GM18502 (cell line): ENCODE measurements around the gene CCM2.

ENCODE experiments used
- ATAC-seq: cut with Tn5 transposase; IDR thresholded peaks from one replicate; pipeline ENCODE4 v1.9.1; 2021; ENCODE audit warnings: mild to moderate bottlenecking; ENCODE audit not compliant: unreplicated experiment, poor library complexity

CCM2 gene

DNA sequence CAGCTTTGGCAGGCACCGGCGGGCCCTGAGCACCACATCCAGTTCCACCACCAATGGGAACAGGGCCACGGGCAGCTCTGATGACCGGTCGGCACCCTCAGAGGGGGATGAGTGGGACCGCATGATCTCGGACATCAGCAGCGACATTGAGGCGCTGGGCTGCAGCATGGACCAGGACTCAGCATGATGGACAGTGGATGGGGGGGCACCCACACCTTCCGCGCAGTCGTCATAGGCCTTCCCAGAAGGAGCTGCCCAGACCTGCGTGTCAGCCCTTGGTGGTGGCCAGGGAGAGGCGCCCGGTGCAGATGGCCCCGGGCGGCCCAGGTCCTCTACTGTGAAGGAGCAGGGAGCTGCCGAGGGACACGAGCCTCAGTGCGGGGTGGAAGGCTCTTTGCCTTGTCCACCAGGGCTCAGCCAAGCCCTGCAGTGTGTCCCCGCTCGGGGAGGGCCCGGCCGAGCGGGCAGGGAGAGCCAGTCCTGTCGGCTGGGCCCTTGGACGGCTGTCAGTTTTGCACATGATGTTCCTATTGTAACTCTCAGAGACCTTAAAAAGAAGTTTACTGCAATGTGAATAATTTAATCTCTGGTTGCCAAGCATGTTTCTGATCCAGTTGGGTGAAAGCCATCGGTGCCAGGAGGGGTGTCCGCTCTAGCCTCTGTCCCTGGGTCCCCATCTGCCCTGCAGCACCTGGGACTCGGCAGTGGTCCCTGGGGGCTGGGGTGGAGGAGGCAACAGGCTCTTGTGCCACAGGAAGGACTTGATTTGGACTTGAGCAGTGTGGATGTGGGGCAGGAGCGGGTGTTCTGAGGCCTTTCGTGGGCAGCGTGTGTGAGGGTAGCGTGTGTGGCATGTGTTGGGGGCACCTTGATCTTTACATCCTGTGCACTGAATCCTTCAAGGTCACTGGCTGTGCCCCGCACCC, 76.1 kb downstream of the CCM2 start:
- no peak for ATAC-seq

DNA sequence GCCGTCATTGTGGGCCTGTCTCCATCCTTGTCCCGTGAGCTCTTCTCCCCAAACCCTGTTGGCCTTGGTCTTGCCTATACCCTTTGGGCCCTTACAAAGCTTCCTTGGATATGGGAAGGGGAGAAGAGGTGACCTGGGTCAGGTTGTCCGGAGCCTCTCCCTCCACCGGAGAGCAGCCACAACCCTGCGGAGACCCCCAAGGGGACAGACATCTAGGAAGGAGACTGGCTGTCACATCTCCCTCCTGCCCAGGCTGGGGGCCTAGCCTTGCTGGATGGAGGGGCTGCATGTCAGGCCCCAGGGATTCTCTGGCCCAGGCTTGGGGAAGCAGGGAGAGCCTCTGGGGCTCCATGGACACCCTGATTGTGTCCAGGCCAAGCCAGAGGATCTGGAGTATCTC, 76.9 kb downstream of the CCM2 start:
- ATAC-seq: no peak

DNA sequence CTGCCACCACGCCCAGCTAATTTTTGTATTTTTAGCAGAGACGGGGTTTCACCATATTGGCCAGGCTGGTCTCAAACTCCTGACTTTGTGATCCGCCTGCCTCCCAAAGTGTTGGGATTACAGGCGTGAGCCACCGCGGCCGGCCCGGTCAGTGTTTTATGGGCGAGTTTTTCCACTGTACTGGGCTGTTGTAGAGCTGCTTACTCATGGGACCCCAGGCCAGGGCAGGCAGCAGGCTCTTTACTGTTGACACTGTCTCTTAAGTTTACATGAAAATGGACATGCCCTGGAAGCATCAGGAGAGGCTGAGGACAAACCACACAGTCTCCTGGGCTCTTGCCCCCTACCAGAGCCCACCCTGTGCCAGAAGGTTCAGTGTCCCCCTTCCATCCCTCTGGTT, 77.6 kb downstream of the CCM2 start:
- no peak for ATAC-seq

DNA sequence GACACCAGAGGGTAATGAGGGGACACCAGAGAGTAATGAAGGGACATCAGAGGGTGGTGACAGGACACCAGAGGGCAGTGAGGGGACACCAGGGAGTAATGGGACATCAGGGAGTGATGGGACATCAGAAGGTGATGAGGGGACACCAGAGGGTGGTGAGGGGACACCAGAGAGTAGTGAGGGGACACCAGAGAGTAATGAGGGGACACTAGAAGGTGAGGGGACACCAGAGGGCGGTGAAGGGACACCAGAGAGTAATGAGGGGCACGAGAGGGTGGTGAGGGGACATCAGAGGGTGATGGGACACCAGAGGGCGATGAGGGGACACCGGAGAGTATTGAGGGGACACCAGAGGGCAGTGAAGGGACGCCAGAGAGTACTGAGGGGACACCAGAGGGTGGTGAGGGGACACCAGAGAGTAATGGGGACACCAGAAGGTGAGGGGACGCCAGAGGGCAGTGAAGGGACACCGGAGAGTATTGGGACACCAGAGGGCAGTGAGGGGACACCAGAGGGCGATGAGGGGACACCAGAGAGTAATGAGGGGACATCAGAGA, 78.2 kb downstream of the CCM2 start:
- no peak for ATAC-seq

DNA sequence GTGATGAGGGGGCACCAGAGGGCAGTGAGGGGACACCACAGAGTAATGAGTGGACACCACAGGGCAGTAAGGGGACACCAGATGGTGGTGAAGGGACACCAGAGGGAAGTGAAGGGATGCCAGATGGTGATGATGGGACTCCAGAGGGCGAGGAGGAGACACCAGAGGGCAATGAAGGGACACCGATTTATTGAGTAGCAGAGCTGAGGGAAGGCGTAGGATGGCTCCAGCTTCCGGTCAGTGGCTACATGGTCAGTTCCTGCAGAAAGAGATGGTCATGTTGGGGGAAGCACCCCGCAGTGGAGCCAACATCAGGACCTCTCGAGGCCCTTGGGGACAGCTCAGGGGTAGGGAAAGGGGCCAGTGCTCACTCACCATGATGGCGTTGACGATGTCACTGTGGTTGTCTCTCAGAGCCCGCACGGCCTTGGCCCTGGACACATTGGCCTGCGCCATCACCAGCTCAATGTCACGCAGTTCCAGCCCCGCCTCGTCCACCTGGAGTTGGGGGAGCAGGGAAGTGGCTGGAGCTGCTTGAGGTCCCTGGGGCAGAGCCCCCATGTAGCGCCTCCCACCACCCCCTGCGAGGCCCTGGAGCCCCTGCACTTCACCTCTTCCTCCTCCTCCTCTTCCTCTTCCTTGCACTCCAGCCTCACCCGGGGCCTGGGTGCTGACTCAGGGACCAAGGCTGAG, 80.4 kb downstream of the CCM2 start:
- no peak for ATAC-seq

DNA sequence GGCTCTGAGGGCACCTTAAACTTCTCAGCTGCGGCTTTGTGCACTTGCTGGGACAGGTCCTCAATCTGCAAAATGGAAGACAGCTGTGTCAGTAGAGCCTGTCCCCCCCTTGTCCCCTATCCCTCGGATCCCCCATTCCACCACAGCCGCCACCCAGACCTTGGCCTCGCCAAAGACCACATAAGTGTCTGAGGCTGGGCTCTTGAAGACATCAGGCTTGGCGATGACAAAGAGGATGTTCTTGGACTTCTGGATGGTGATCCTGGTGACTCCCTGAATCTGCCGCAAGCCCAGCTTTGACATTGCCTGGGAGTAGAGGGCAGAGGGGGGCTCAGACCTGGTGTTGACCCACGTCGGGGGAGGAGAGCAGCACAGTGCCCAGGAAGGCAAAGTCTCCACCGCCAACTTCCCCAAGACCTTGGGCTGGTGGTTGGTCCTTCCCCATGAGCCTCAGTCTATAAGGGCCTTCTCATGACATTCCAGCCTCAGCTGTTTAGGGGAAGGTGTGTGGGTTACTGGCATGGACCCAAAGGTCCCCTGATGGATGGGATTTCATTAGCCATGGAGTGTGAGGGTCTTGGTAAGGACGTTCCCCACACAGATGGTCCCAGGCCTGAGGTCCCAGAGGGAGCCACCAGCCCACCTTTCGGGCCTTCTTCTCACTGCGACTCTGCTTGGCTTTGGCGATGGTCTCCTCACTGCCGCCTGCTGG, 81.1 kb downstream of the CCM2 start:
- ATAC-seq: no peak

DNA sequence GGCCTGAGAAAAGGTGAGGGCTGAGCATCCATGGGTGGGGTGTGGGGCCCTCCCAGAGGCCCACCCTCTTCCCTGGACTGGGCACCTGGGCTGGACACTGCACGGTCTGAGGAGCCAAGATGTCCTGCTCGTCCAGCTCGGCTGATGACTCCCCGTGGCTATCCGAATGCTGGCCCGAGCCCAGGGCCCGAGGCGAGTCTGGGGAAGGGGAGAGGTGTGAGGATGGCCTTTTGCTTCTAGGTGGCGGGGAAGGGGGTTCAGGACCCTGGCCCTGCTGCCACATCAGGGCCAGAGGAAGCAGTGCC, 81.6 kb downstream of the CCM2 start:
- ATAC-seq: no peak

DNA sequence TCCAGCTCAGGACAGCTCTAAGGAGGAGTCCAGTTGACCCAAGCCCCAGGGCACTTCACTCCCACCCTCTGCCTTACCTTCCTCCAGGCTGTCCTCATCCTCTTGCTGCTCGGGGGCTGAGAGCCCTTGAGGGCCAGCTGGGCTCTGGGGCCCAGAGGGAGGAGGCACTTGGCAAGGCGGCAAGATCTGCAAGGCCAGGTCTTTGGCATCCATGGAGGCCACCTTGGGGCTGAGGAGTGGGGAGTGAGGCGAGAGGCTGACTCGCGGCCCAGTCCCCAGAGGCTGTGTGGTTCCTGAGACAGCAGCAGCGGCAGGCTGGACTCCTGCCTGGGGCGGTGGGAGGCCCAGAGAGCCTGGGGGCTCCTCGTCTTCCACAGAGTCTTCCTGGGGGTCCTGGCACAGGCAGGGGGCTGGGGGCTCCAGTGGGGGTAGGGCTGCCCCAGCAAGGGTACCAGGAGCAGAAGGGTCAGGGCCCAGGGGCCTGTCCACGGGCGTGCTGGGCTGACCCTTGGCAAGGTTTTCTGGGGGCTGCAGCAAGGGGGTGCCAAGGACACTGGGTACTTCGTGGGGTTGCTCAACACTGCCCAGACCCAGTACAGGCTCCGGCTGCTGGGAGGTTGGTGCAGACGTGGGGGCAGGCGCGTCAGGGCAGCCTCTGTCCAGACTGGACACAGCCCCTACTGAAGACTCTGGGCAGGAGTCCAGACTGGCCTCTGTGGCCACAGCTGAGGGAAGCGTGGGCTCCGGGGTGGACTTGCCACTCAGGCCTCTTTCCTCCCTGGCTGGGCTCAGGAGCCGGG, 82.2 kb downstream of the CCM2 start:
- ATAC-seq: no peak

DNA sequence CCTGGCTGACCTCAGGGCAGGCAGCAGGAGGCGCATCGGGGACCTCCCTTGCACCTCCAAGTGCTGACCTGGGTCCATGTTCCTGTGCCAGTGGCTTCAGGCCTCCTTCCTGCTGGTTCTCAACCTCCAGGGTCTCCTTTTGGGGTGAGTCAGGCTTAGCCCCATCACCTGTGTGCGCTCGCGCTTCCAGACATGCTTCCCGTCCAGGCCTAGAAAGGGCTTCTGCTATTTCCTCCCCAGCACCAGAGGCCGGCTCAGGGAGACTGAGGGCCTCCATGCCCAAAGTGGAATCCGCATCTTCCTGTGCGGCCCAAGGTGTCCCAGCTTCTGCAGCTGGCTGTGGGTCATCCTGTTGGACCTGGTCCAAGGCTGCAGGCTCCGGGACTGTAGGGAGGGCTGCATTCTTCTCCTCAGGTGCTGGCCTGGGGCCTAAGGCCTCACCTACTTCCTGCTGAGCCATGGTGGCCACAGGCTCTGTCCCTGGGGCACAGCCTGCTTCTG, 82.9 kb downstream of the CCM2 start:
- ATAC-seq: no peak

DNA sequence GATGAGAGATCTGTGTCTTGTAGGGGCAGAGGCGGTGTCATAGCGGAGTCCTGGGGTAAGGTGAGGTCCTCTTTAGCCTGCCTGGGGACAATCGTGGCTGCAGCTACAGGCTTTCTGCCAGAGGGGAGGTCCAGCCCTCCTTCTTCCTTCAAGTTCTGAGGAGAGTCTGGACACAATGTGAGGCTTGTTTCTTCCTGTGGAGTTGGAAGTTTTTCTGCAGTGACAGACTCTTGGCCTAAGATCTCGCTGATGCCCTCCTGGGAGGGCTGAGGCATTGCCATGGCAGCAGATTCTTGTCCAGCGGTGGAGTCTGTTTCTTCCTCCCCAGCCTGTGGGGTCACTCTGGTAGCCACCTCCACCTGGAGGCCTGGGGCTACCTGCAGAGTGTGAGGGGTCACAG, 84.3 kb downstream of the CCM2 start:
- no peak for ATAC-seq

DNA sequence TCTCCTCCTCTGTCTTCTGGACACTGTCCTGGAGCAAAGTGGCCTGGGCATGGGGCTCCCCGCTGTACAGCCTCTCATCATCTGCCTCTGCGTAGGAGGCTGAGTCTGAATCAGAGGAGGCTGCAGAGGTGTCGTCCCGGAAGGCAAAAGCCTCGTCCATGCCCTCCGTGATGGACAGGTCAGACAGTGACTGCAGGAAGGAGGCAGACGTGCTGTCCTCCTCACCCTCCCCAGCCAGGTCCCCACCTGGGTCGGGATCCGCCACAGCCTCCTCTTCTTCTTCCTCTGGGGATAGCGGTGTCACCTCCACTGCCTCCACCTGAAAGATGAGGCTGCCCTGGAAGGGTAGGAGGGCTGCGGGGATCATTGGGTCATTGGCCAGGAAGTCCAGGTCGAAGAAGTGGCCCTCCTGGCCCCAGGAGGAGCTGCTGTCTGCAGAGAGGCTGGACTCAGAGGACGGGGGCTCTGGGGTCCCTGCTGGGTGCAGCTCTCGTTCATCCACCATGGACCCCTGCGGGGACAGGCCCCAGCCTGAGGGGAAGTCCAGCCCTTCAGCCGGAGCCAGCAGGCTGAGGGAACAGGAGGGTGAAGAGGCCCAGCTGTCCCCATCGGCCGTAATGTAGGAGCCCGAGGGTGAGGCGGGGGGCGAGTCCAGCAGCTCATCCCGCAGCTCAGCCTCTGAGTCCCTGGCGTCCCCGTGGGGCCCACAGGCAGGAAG, 85.1 kb downstream of the CCM2 start:
- ATAC-seq: no peak

DNA sequence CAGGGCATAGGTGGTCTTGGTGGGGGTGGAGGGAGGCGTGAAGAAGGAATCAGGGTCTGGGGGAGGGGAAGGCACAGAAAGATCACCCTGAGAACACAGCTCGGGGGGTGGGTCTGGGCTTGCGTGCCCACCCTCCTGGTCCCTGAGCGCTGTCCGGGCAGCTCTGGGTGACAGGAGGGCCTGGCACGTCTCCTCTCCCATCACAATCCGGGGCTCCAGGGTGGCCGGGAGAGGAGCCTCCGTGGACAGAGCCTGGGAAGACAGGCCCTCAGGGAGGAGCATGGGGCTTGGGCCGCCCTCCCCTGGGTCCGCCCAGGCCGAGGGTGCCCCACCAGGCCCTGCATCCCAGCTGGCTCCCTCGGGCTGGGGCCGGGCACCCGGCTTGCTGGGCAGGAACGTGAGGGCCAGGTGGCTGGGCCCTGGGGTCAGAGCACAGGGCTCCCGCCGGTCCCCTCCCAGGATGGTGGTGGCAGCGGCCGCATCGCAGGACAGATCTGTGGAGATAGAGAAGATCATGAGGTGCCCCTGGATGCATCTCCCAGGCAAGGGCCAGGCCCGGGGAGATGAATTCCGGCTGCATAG, 85.7 kb downstream of the CCM2 start:
- no peak for ATAC-seq

DNA sequence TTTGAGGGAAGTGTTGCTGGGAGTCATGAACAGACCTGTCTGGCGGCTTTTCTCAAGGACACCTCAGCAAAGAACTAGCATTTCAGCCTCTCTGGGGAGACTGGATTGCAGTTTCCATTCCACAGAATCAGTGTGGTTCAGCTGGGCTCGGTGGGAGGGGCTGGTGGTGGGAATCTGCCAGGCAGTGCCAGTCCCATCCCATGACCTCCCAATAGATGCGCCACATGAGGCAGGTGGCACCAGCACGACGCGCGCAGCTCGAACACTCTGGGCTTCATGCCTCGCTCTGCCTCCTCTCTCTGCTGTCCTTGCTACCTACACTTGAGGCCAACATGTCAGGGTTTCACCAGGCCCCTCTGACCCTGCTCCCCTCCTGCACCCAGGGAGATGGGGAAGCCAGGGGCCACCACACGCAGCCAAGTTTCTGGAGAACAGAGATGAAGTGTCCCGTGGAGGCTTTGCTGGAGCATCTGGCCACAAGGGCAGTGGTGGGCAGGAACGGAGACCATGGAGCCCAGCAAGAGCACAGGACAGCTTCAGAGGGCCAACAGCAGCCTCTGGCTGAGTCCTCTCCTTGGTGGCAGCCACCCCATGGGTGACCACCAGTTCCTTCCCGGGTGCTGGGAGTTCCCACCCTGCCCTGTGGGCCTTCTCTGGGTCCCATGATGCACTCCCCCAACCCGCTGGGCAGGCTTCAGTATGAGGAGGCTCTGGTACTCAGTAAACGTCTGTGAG, 86.5 kb downstream of the CCM2 start:
- ATAC-seq: no peak

DNA sequence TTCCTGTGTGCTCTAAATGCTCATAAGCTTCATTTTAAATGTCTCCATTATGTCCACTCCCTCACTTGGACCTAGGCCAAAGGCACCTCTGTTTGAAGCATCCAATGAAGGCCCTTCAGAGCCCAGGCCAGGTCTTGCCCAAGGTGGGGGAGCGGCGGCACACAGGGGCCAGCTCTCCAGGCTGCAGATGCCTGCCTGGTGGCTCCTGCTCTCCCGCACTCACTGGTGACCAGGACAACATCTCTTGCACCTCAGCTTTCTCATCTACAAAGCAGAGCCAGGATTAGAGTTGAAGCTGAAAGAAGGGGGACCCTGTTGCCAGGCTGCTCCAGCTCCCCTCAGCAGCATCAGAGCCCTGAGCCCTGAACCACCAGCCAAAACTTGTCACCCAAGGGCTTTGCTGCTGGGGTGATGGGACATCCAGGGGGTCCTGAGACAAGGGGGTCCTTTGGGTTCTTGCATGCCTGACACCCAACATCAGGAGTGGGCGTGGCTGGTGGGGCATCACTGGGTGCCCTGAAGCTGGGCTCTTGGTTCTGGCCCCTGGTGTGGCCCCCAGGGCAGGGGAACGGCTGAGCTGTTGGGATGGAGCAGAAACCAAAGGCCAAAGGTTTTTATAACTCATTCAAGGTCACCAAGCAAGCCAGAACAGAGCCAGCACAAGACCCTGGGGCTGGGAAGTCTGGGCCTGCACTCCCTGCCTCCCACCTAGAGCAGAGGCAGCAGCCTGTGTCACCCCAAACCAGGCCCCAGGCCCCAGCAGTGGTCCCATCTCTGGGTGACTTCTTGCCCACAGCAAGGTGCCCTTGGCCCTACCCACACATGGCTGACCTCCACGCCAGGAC, 87.5 kb downstream of the CCM2 start:
- ATAC-seq: no peak

DNA sequence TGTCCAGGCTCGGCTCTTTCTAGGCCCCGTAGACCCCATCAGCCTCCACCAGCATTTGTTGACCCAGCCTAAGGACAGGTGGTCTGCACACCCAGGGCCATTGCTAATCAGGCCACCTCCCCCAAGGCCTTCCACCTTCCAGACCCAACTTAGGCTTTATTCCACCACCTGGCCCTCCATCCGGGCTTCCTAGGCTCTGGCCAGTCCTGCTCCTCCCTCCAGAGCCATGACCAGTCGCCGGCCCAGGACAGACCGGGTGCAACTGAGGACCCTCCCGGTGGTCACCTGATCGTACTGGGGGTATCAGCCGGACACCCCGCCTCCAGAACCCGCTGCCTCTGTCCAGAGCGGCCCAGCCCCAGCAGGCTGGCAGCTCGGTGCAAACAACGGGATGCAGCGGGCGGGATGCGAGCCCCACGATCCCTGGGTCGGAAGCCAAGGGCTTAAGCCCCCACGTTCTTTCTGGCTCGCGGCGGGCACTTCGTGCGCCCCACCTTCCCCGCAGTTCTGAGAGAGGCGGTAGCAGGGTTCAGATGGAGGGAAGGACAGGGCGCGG, 88.2 kb downstream of the CCM2 start:
- ATAC-seq: no peak

DNA sequence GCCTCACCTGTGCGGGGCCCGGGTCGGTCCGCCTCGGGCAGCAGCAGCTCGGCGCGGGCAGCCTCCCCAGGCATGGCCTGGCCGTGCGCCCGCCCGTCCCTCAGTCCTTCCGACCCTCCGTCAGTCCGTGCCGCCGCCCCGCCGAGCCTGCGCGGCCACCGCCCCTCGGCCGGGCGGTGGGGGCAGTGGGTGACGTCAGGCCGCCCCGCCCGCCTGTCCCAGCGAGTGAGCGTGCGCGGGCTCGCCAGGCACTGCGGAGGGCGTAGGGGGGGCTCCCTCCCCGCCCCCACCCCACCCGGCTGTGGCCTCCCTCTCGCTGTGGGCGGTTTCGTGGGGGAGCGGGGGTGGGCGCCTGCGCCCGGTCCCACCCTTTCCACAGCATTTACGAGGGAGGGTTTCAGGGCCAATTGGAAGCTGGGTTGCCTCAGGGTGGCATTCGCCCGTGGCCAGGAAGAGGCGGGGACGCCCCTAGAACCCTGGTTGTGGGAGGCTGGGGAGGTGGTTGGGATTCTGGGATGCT, 88.9 kb downstream of the CCM2 start, which contains the start of gene NACAD:
NACAD (minus strand) TSS at position 149 of the 520 bp plus-strand sequence; CDS start at position 74, 75 bp downstream.
- ATAC-seq: no peak
